NB4 (cell line): ENCODE measurements around the gene GPATCH3.
A peak's percentile ranks its signal among the peaks of the same experiment; 100 is the strongest.

Source experiments
- DNase-seq: peaks from one replicate; pipeline ENCODE4 v3.0.0; 2010; ENCODE audit warnings: low read depth
- H3K4me3 ChIP-seq: one replicate; pipeline ENCODE4 v1.5.1; 2011; ENCODE audit warnings: mild to moderate bottlenecking, low read depth, low read length, moderate library complexity
- CTCF ChIP-seq: IDR thresholded peaks from one replicate; pipeline ENCODE4 v1.5.1; 2012; ENCODE audit warnings: low read depth, low read length
- MAX ChIP-seq: IDR thresholded peaks from 2 replicates; pipeline ENCODE4 v1.6.1; 2011; ENCODE audit warnings: low read depth, low read length
- MYC ChIP-seq: IDR thresholded peaks from 2 replicates; pipeline ENCODE4 v1.6.1; 2011; ENCODE audit warnings: low read depth, low read length
- POLR2A ChIP-seq: IDR thresholded peaks from 2 replicates; pipeline ENCODE4 v1.6.1; 2011; ENCODE audit warnings: mild to moderate bottlenecking; ENCODE audit not compliant: insufficient read length; ENCODE audit errors: extremely low read depth

Gene GPATCH3

GRCh38 chr1:26942656-26943055 is 42.4 kb upstream of the GPATCH3 start:
- no peak for TF ChIP-seq MYC
- TF ChIP-seq MAX = no peak
- TF ChIP-seq CTCF = no peak
- no peak for TF ChIP-seq POLR2A
- no peak for DNase-seq
- H3K4me3 ChIP-seq = no peak overlapping the region

- DNase-seq = no peak
- no peak overlapping the region for H3K4me3 ChIP-seq
- TF ChIP-seq MYC (no peak), POLR2A (no peak), MAX (no peak), CTCF (no peak)
These were observed 41.0 kb upstream of the GPATCH3 start for GRCh38 chr1:26941311-26941710.

GRCh38 chr1:26938659-26939025 is 38.4 kb upstream of the GPATCH3 start:
- no peak for DNase-seq
- TF ChIP-seq POLR2A = no peak
- no peak for TF ChIP-seq MAX
- TF ChIP-seq CTCF = no peak
- TF ChIP-seq MYC = no peak
- H3K4me3 ChIP-seq = no peak overlapping the region

- no peak for TF ChIP-seq POLR2A
- TF ChIP-seq CTCF = no peak
- TF ChIP-seq MAX = no peak
- TF ChIP-seq MYC = no peak
- no peak overlapping the region for H3K4me3 ChIP-seq
- peak; percentile 21 for DNase-seq
These were observed 37.9 kb upstream of the GPATCH3 start for GRCh38 chr1:26938004-26938658.

GRCh38 chr1:26936823-26937222 is 36.6 kb upstream of the GPATCH3 start:
- no peak for TF ChIP-seq MAX
- no peak for TF ChIP-seq POLR2A
- no peak for DNase-seq
- H3K4me3 ChIP-seq = no peak overlapping the region

GRCh38 chr1:26932531-26932930 is 32.3 kb upstream of the GPATCH3 start:
- TF ChIP-seq POLR2A (no peak), MAX (no peak), CTCF (no peak), MYC (no peak)
- DNase-seq = peak; percentile 47
- no peak overlapping the region for H3K4me3 ChIP-seq
